Measurements from ENCODE around the gene AQP12A.
"Not testable (repeated sequence)": the region's sequence is repeated elsewhere in the genome, so short reads cannot be mapped to it uniquely, and the experiment has no call there.

AQP12A gene

GRCh38 chr2:240691631-240692420, at the start of gene AQP12A:
AQP12A (plus strand) TSS chr2:240691866; CDS start chr2:240691914, 48 bp downstream.
- in situ Hi-C loops (cut with HindIII; ENCODE audit: low pct_unique_long_range_greater_than_20kb, low sequenced_read_pairs); DNase-seq (ENCODE audit: low read depth in 1 of 2, low spot score in 1 of 2): not testable (repeated sequence)

- DNase-seq (ENCODE audit: low read depth in 1 of 2, low spot score in 1 of 2): no peak
- no peak for TF ChIP-seq JUND (IDR thresholded peaks at IDR 0.05; ENCODE audit: low read depth)
- in situ Hi-C loops (cut with HindIII; ENCODE audit: low pct_unique_long_range_greater_than_20kb, low sequenced_read_pairs): no loop called here
These were observed 49.4 kb upstream of the AQP12A start for GRCh38 chr2:240642061-240642805.

GRCh38 chr2:240642806-240643092, 48.9 kb upstream of the AQP12A start:
- no peak for DNase-seq (ENCODE audit: low read depth in 1 of 2, low spot score in 1 of 2)
- in situ Hi-C loops (cut with HindIII; ENCODE audit: low pct_unique_long_range_greater_than_20kb, low sequenced_read_pairs): no loop called here
- no peak for TF ChIP-seq JUND (IDR thresholded peaks at IDR 0.05; ENCODE audit: low read depth)

GRCh38 chr2:240643093-240643810, 48.4 kb upstream of the AQP12A start:
- TF ChIP-seq JUND (IDR thresholded peaks at IDR 0.05; ENCODE audit: low read depth): no peak
- DNase-seq (ENCODE audit: low read depth in 1 of 2, low spot score in 1 of 2): no peak
- in situ Hi-C loops (cut with HindIII; ENCODE audit: low pct_unique_long_range_greater_than_20kb, low sequenced_read_pairs): no loop called here

GRCh38 chr2:240643811-240644150, 47.9 kb upstream of the AQP12A start:
- DNase-seq (ENCODE audit: low read depth in 1 of 2, low spot score in 1 of 2): no peak
- in situ Hi-C loops (cut with HindIII; ENCODE audit: low pct_unique_long_range_greater_than_20kb, low sequenced_read_pairs): no loop called here
- TF ChIP-seq JUND (IDR thresholded peaks at IDR 0.05; ENCODE audit: low read depth): no peak

- in situ Hi-C loops (cut with HindIII; ENCODE audit: low pct_unique_long_range_greater_than_20kb, low sequenced_read_pairs): no loop called here
- DNase-seq (ENCODE audit: low read depth in 1 of 2, low spot score in 1 of 2): no peak
- TF ChIP-seq JUND (IDR thresholded peaks at IDR 0.05; ENCODE audit: low read depth): no peak
These were observed 47.5 kb upstream of the AQP12A start for GRCh38 chr2:240644171-240644651.

- in situ Hi-C loops (cut with HindIII; ENCODE audit: low pct_unique_long_range_greater_than_20kb, low sequenced_read_pairs): no loop called here
These were observed 46.8 kb upstream of the AQP12A start for GRCh38 chr2:240644859-240645301.

GRCh38 chr2:240645346-240645745, 46.3 kb upstream of the AQP12A start:
- TF ChIP-seq JUND (IDR thresholded peaks at IDR 0.05; ENCODE audit: low read depth): no peak
- no peak for DNase-seq (ENCODE audit: low read depth in 1 of 2, low spot score in 1 of 2)
- in situ Hi-C loops (cut with HindIII; ENCODE audit: low pct_unique_long_range_greater_than_20kb, low sequenced_read_pairs): no loop called here

More at GRCh38 chr2:240644859-240645301, 46.8 kb upstream of the AQP12A start:
- TF ChIP-seq JUND (IDR thresholded peaks at IDR 0.05; ENCODE audit: low read depth): no peak
- no peak for DNase-seq (ENCODE audit: low read depth in 1 of 2, low spot score in 1 of 2)

- in situ Hi-C loops (cut with HindIII; ENCODE audit: low pct_unique_long_range_greater_than_20kb, low sequenced_read_pairs): no loop called here
- DNase-seq (ENCODE audit: low read depth in 1 of 2, low spot score in 1 of 2): no peak
- TF ChIP-seq JUND (IDR thresholded peaks at IDR 0.05; ENCODE audit: low read depth): no peak
These were observed 45.9 kb upstream of the AQP12A start for GRCh38 chr2:240645801-240646175.

GRCh38 chr2:240646176-240646899, 45.3 kb upstream of the AQP12A start:
- in situ Hi-C loops (cut with HindIII; ENCODE audit: low pct_unique_long_range_greater_than_20kb, low sequenced_read_pairs): no loop called here
- TF ChIP-seq JUND (IDR thresholded peaks at IDR 0.05; ENCODE audit: low read depth): no peak
- no peak for DNase-seq (ENCODE audit: low read depth in 1 of 2, low spot score in 1 of 2)

- in situ Hi-C loops (cut with HindIII; ENCODE audit: low pct_unique_long_range_greater_than_20kb, low sequenced_read_pairs): no loop called here
- DNase-seq (ENCODE audit: low read depth in 1 of 2, low spot score in 1 of 2): no peak
- no peak for TF ChIP-seq JUND (IDR thresholded peaks at IDR 0.05; ENCODE audit: low read depth)
These were observed 44.7 kb upstream of the AQP12A start for GRCh38 chr2:240646900-240647502.
